Erythroblast (primary cell): Measurements from ENCODE around the gene XPO5.

Experiments used
- DNase-seq, 2 experiments: peaks; one replicate each; lab custom pipeline; 2025; lab: John Stamatoyannopoulos, UW
- GATA1 ChIP-seq: IDR thresholded peaks from 2 replicates; pipeline ENCODE4 v1.6.1; 2011; ENCODE audit warnings: low read depth, mild to moderate bottlenecking, control low read depth, low read length, moderate library complexity
- POLR2A ChIP-seq: IDR thresholded peaks from 2 replicates; pipeline ENCODE4 v1.6.1; 2011; ENCODE audit warnings: mild to moderate bottlenecking, low read length

XPO5 gene

DNA sequence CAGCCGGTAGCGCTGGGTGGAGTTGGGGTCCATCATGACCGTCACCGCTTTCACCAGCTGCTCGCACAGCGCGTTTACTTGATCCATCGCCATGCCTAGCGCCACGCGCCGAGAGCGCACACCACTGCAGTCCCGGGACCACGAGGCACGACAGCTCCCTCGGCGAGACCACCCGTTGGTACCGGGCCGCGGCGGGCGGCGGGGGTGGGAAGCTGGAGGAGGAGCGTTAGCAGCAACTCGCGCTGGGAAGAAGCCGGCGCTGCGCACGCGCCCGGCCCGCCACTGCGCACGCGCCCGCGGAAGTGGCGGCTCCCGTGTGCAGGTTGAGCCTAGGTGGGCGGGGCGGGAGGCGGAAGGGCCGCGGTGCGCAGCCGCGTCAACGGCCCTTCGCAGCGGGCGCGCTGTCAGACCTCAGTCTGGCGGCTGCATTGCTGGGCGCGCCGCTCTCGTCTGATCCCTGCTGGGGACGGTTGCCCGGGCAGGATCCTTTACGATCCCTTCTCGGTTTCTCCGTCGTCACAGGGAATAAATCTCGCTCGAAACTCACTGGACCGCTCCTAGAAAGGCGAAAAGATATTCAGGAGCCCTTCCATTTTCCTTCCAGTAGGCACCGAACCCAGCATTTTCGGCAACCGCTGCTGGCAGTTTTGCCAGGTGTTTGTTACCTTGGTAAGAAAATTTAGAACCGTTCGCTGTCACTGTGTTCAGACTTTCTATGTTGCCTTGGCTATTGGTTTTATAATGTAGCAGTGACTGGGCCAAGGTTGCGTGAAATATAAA, at the start of gene XPO5, which contains the start of gene POLH:
Gene XPO5 (minus strand): TSS at position 267 of the 780 bp plus-strand sequence. CDS start 174 bp downstream, at position 93.
Gene POLH (plus strand): TSS at position 414 of the 780 bp plus-strand sequence. CDS start 6,135 bp downstream, outside the sequence.
- TF ChIP-seq POLR2A (peak; percentile 97), GATA1 (no peak)
- DNase-seq, result peak; percentile 94 to 97

GRCh38 chr6:43625393-43625992, 49.7 kb upstream of the XPO5 start:
- no peak for DNase-seq
- TF ChIP-seq POLR2A (no peak), GATA1 (no peak)

DNA sequence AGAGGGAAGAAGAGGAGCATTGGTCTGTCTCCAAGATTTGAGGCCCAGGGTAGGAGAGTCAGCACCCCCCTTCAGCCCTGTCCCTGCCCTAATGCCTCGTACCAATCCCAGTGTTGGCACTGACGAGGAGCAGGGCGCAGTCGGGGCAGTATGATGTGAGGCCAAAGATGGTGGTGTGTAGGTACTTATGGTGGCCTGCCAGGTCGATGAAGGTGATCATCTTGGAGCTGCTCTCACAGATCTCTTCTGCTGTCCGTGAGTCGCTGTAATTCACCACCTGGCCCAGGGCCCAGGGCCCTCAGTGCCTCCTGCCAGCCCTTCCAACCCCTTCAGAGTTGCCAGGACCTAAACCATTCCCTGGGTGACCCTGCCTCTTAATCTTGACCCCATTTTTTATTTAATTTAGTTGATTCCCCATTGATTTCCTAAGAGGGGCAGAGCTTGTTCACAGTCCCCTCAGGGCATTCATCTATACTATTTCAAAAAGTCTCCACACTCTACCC, 49.0 kb upstream of the XPO5 start:
- no peak for TF ChIP-seq POLR2A
- TF ChIP-seq GATA1, result no peak
- DNase-seq, result no peak

DNA sequence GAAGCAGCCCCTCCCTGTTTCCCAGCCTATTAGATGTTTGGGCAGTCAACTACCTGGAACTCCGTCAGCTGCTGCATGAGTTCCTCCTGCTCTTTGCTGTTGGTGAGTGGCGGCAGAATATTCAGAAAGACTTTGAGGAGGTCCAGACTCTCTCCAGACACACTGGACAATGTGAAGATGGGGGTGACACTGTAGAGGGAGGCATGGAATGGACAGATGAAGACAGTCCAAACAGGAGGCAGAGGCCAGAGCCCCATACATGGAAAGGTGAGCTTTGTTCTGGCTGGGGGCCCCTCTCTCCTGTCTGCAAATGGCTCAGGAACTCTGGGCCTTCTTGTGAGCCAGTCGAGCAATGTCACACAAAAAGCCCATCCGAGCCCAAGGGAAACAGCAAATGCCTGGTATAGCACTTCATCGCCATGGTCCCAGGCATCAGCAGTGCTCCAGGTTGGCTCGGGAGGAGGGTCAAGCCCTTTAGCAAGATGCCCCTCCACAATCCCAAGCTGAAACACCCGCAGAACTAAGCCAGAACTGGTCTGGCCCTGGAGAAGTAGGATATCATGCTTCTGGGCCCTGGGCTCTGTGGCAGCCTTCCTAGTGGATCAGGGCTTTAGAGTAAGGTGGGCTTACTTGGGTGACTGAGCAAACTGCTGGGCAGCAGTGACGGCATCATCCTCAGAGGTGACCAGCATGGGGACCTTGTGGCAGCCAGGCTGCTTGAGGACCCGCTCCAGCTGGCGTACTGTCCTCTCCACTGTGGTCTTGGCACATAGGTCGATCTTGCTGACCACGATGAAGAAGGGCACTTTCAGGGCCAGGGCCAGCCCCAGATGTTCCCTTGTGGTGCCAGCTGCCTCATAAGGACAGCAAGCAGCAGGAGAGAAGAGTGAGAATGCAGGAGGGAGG, 48.3 kb upstream of the XPO5 start:
- TF ChIP-seq GATA1 (no peak), POLR2A (peak; percentile 26)

DNA sequence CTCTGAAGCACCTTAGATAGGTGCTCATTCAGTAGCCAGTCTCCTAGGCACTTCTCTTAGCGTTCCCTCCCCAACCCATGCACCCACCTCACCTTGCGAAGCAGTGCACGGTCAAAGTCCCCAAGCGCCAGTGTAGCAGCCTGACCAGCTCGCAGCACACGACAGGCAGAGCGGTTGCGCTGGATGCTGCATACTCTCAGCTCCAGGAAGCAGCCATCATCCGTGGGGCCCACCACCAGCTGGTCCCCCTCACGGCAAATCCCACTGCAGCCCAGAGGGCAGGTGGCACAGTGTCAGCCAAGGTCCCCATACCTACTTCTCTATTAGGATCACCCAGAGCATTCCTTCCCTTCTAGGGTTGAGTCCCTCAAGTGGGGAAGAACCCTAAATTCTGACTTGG, 46.7 kb upstream of the XPO5 start:
- TF ChIP-seq POLR2A, result no peak
- TF ChIP-seq GATA1, result no peak
- no peak for DNase-seq

More for the DNA sequence above, 48.3 kb upstream of the XPO5 start:
- DNase-seq, result no peak

GRCh38 chr6:43621836-43622180, 46.0 kb upstream of the XPO5 start:
- TF ChIP-seq POLR2A, result no peak
- no peak for TF ChIP-seq GATA1

GRCh38 chr6:43621078-43621835, 45.4 kb upstream of the XPO5 start:
- no peak for DNase-seq
- no peak for TF ChIP-seq GATA1
- TF ChIP-seq POLR2A, result no peak

More at GRCh38 chr6:43621836-43622180, 46.0 kb upstream of the XPO5 start:
- DNase-seq, result no peak

GRCh38 chr6:43616725-43617472, 41.1 kb upstream of the XPO5 start:
- TF ChIP-seq GATA1 (no peak), POLR2A (peak; percentile 8)
- peak; percentile 51 to 65 for DNase-seq

DNA sequence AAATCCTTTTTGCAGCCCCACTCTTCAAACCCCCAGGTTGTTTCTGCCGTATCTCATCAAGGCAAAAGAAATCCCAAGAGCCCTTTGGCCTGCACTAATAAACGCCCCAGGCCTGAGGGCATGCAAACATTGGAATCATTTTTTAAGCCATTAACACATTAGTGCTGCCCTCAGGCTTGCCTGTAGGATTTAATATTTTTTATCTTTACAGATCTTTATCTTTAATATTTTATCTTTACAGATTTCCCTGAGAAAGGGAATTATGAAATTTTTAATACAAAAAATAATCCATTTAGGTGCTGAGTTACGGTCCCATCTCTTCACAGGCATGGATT, 38.5 kb upstream of the XPO5 start:
- no peak for TF ChIP-seq POLR2A
- no peak for TF ChIP-seq GATA1
- no peak for DNase-seq

DNA sequence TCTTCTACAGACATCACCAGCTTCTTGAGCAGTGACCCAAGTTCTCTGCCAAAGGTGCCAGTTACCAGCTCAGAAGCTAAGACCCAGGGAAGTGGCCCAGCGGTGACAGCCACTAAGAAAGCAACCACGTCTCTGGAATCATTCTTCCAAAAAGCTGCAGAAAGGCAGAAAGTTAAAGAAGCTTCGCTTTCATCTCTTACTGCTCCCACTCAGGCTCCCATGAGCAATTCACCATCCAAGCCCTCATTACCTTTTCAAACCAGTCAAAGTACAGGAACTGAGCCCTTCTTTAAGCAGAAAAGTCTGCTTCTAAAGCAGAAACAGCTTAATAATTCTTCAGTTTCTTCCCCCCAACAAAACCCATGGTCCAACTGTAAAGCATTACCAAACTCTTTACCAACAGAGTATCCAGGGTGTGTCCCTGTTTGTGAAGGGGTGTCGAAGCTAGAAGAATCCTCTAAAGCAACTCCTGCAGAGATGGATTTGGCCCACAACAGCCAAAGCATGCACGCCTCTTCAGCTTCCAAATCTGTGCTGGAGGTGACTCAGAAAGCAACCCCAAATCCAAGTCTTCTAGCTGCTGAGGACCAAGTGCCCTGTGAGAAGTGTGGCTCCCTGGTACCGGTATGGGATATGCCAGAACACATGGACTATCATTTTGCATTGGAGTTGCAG, 38.0 kb upstream of the XPO5 start:
- no peak for DNase-seq

GRCh38 chr6:43610431-43610830, 34.6 kb upstream of the XPO5 start:
- TF ChIP-seq POLR2A, result no peak
- TF ChIP-seq GATA1, result no peak
- no peak for DNase-seq

More for the DNA sequence above, 38.0 kb upstream of the XPO5 start:
- TF ChIP-seq GATA1 (no peak), POLR2A (no peak)

DNA sequence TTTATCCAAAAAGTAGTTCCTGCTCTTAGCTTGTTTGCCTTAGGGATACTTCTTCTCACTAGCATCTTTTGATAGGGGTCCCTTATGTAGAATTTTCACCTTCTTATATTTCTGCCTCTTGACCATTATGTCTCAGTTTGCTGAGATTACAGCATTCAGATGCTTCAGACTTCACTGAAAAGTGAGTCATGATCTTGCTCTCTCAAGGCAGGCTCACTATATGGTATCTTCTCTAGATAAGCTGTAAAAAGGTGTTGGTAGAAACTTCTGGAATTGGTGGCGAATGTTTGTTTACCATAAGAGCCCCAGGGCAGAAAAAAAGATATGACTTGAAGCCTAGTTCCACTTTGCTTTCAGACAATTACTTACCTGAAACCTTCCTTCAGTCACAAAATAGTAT, 33.6 kb upstream of the XPO5 start:
- no peak for TF ChIP-seq GATA1
- TF ChIP-seq POLR2A, result no peak
- DNase-seq, result no peak
